C4-2B (cell line): ENCODE measurements around the gene S1PR4.

Experiments
- ZFX ChIP-seq: fragments of 450-650 bp; IDR thresholded peaks from 2 replicates; pipeline ENCODE4 v1.6.1; 2017
- TF ChIP-seq, protein P1 (sequence below): fragments of 450-650 bp; conservative IDR thresholded peaks from 2 replicates; pipeline ENCODE4 v1.5.1; 2017; ENCODE audit warnings: mild to moderate bottlenecking

DNA sequence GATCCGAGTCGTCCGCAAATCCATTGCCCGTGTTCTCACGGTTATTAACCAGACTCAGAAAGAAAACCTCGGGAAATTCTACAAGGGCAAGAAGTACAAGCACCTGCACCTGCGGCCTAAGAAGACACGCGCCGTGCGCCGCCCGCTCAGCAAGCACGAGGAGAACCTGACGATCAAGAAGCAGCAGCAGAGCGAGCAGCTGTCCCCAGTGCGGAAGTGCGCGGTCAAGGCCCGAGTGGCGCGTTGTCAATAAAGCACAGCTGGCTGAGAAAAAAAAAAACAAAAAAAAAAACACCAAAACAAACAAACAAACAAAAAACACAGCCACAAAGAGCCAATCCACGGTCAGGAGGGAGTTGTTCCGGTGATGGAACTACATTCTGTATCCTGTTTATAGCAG, 47.4 kb upstream of the S1PR4 start:
- TF ChIP-seq, protein P1, sequence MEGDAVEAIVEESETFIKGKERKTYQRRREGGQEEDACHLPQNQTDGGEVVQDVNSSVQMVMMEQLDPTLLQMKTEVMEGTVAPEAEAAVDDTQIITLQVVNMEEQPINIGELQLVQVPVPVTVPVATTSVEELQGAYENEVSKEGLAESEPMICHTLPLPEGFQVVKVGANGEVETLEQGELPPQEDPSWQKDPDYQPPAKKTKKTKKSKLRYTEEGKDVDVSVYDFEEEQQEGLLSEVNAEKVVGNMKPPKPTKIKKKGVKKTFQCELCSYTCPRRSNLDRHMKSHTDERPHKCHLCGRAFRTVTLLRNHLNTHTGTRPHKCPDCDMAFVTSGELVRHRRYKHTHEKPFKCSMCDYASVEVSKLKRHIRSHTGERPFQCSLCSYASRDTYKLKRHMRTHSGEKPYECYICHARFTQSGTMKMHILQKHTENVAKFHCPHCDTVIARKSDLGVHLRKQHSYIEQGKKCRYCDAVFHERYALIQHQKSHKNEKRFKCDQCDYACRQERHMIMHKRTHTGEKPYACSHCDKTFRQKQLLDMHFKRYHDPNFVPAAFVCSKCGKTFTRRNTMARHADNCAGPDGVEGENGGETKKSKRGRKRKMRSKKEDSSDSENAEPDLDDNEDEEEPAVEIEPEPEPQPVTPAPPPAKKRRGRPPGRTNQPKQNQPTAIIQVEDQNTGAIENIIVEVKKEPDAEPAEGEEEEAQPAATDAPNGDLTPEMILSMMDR: no peak
- TF ChIP-seq ZFX: no peak
